Osteoblast (primary cell): ENCODE results near the gene TCF7L1. TPM values are rescaled to one million over a fixed set of nuclear protein-coding genes. Genes with fewer than 3 reads are reported as not detected.

Source experiments
- DNase-seq: peaks from one replicate; pipeline ENCODE4 v3.0.0; 2011; ENCODE audit warnings: low spot score, mixed read lengths; ENCODE audit not compliant: insufficient read length; ENCODE audit errors: missing footprints
- H2AFZ ChIP-seq: 2 replicates; pipeline ENCODE4 v1.6.0; 2011; ENCODE audit warnings: mild to moderate bottlenecking, low read length
- H3K27ac ChIP-seq: 2 replicates; pipeline ENCODE4 v1.5.1; 2011; ENCODE audit warnings: mild to moderate bottlenecking, low read depth, low read length, moderate library complexity
- H3K27me3 ChIP-seq: 2 replicates; pipeline ENCODE4 v1.6.0; 2012; ENCODE audit warnings: mild to moderate bottlenecking, control low read depth, inconsistent platforms, low read length, moderate library complexity; ENCODE audit not compliant: insufficient read depth
- H3K36me3 ChIP-seq: 2 replicates; pipeline ENCODE4 v1.5.1; 2011; ENCODE audit warnings: mild to moderate bottlenecking, low read length, control low read depth, moderate library complexity; ENCODE audit not compliant: insufficient read depth
- H3K4me1 ChIP-seq: 2 replicates; pipeline ENCODE4 v1.5.1; 2011; ENCODE audit warnings: mild to moderate bottlenecking, low read length, control low read depth, moderate library complexity; ENCODE audit not compliant: insufficient read depth
- H3K4me2 ChIP-seq: 2 replicates; pipeline ENCODE4 v1.6.0; 2011; ENCODE audit warnings: mild to moderate bottlenecking, low read length; ENCODE audit not compliant: insufficient read depth
- H3K4me3 ChIP-seq: fragments of 200-600 bp; sonication (generic); 3 replicates; pipeline ENCODE4 v1.5.1; 2012; ENCODE audit warnings: mild to moderate bottlenecking, low read length, inconsistent platforms; ENCODE audit not compliant: insufficient read depth
- H3K79me2 ChIP-seq: 2 replicates; pipeline ENCODE4 v1.6.0; 2012; ENCODE audit warnings: mild to moderate bottlenecking, low read length, control low read depth, inconsistent platforms; ENCODE audit not compliant: insufficient read depth
- H3K9me3 ChIP-seq: 2 replicates; pipeline ENCODE4 v1.5.1; 2011; ENCODE audit warnings: low read depth, low read length, control low read depth
- H4K20me1 ChIP-seq: 2 replicates; pipeline ENCODE4 v1.6.0; 2012; ENCODE audit warnings: mild to moderate bottlenecking, low read length, control low read depth; ENCODE audit not compliant: insufficient read depth
- CTCF ChIP-seq: IDR thresholded peaks from 2 replicates; pipeline ENCODE4 v1.5.1; 2011; ENCODE audit warnings: mild to moderate bottlenecking, low read depth, low read length, moderate library complexity; ENCODE audit errors: extremely low read depth
- total RNA-seq: library from RNA; depleted of rRNA; stranded (reverse); fragments of >200 nt; gene quantifications from 2 replicates; pipeline ENCODE4 v1.2.3, GENCODE V29; 2012

TCF7L1 gene
- total RNA-seq, 1 donor: 2.5 TPM

GRCh38 chr2:85276571-85277118 lies 143.5 kb downstream of the TCF7L1 start:
- TF ChIP-seq CTCF: no peak
- peak overlapping the region; percentile 67 for H3K4me2 ChIP-seq
- peak overlapping the region; percentile 52 for H3K4me3 ChIP-seq
- H3K27me3 ChIP-seq: no peaks in the 10 kb centered on the region
- DNase-seq: peak; percentile 26
- H3K9me3 ChIP-seq: no peaks in the 10 kb centered on the region
- H2AFZ ChIP-seq: no peak overlapping the region
- no peaks in the 10 kb centered on the region for H3K36me3 ChIP-seq
- peak overlapping the region; percentile 15 for H3K27ac ChIP-seq
- H4K20me1 ChIP-seq: no peaks in the 10 kb centered on the region
- H3K4me1 ChIP-seq: peaks cover 32% of the 10 kb centered on the region
- H3K79me2 ChIP-seq: peaks cover 7% of the 10 kb centered on the region

GRCh38 chr2:85277416-85278158 lies 144.4 kb downstream of the TCF7L1 start:
- peak; percentile 85 for DNase-seq
- no peak overlapping the region for H2AFZ ChIP-seq
- H3K4me2 ChIP-seq: peak overlapping the region; percentile 31
- H3K4me3 ChIP-seq: peak overlapping the region; percentile 17
- peaks cover 32% of the 10 kb centered on the region for H3K4me1 ChIP-seq
- no peaks in the 10 kb centered on the region for H3K27me3 ChIP-seq
- peak overlapping the region; percentile 33 for H3K27ac ChIP-seq
- no peaks in the 10 kb centered on the region for H4K20me1 ChIP-seq
- TF ChIP-seq CTCF: no peak
- H3K9me3 ChIP-seq: no peaks in the 10 kb centered on the region
- peaks cover 7% of the 10 kb centered on the region for H3K79me2 ChIP-seq
- H3K36me3 ChIP-seq: no peaks in the 10 kb centered on the region

DNA sequence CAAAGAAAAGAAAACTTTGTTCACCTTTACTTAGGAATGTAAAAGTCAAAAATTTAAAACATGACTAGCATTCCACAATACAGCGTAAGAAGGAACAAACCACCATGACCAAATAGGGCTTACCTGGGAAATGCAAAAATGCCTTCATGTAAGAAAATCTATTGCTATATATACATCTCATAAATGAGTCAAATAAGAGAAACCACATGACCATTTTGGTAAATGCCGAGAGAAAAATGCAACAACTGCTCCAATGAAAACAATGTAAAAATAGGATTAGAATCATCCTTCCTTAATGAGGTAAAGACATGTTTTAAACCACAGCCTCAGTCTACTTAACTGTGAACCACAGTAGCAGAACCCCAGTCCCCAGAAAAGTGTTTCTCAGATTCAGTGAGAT lies 145.2 kb downstream of the TCF7L1 start:
- TF ChIP-seq CTCF: no peak
- peaks cover 7% of the 10 kb centered on the region for H3K79me2 ChIP-seq
- H3K27ac ChIP-seq: peak overlapping the region; percentile 33
- peaks cover 32% of the 10 kb centered on the region for H3K4me1 ChIP-seq
- peak overlapping the region; percentile 31 for H3K4me2 ChIP-seq
- peak; percentile 81 for DNase-seq
- H3K27me3 ChIP-seq: no peaks in the 10 kb centered on the region
- no peaks in the 10 kb centered on the region for H3K9me3 ChIP-seq
- H3K36me3 ChIP-seq: no peaks in the 10 kb centered on the region
- no peak overlapping the region for H2AFZ ChIP-seq
- H4K20me1 ChIP-seq: no peaks in the 10 kb centered on the region
- H3K4me3 ChIP-seq: no peak overlapping the region

DNA sequence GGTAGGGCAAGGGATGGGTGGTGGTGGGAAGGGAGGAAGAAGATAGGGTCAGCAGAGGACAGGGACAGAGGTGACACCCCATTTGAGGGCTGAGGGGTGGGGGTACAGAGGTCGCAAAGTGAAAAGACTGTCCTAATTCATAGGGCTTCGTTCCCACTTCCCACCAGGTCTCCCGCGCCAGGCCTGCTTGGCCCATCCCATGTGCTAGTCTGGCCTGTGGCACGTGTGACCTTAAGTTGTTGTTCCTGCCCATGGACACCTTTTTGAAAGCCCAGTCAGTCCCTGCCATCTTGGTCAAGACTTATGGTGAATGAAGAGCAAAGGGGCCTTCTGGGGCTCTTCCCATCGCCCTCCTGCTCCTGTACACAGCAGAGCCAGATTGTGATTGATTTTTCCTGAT lies 148.4 kb downstream of the TCF7L1 start:
- no peaks in the 10 kb centered on the region for H3K27me3 ChIP-seq
- peaks cover 7% of the 10 kb centered on the region for H3K79me2 ChIP-seq
- peaks cover 3% of the 10 kb centered on the region for H3K36me3 ChIP-seq
- DNase-seq: no peak
- peaks cover 21% of the 10 kb centered on the region for H3K4me1 ChIP-seq
- H3K9me3 ChIP-seq: no peaks in the 10 kb centered on the region
- no peak for TF ChIP-seq CTCF
- no peak overlapping the region for H2AFZ ChIP-seq
- H3K27ac ChIP-seq: no peak overlapping the region
- H3K4me2 ChIP-seq: no peak overlapping the region
- no peaks in the 10 kb centered on the region for H4K20me1 ChIP-seq
- no peak overlapping the region for H3K4me3 ChIP-seq
